Left renal pelvis (tissue), 4 donors: ENCODE data around the gene AMELY. TPM values are rescaled to one million over a fixed set of nuclear protein-coding genes. Genes with fewer than 3 reads are reported as not detected.

ENCODE experiments used
- polyA plus RNA-seq, 4 donors: library from polyadenylated mRNA; unstranded; fragments of 120-200 nt; gene quantifications; one replicate each; pipeline ENCODE4 v1.2.1, GENCODE V29; 2013; ENCODE audit not compliant: insufficient read length in 4 of 4

Gene AMELY
- polyA plus RNA-seq, 4 donors = 0.24 TPM; not detected in 3

Other genes with a start within 250 kb of the AMELY start
- gene TBL1Y, start 1.1 kb downstream of the AMELY start, polyA plus RNA-seq = 1 to 10 TPM in 3 of 4 donors, under 1 TPM in 1; 0.79 to 5.1 (median 2.7) TPM